Central memory CD8-positive, alpha-beta T cell (primary cell): ENCODE measurements around the gene ITPR2.

Source experiments
- ATAC-seq: fragments of 150-1000 bp; cut with Tn5 transposase; replicated peaks from 2 replicates; pipeline ENCODE4 v1.10.0; 2022; ENCODE audit warnings: mild to moderate bottlenecking, moderate FRiP score, moderate number of reproducible peaks; ENCODE audit not compliant: poor library complexity, severe bottlenecking; ENCODE audit errors: extremely low read depth
- DNase-seq, 2 donors: peaks; one replicate each; pipeline ENCODE4 v3.0.0; 2021; ENCODE audit warnings: low spot score in 2 of 2
- H3K27ac Mint-ChIP-seq: one replicate; pipeline ENCODE4 v1.8.0; 2022; ENCODE audit warnings: low read depth, mild to moderate bottlenecking, moderate library complexity, mixed read lengths
- H3K27me3 Mint-ChIP-seq: one replicate; pipeline ENCODE4 v1.8.0; 2022; ENCODE audit warnings: mixed read lengths
- H3K36me3 Mint-ChIP-seq: one replicate; pipeline ENCODE4 v1.8.0; 2022; ENCODE audit warnings: mild to moderate bottlenecking, moderate library complexity, mixed read lengths; ENCODE audit not compliant: insufficient read depth
- H3K4me1 Mint-ChIP-seq: one replicate; pipeline ENCODE4 v1.8.0; 2022; ENCODE audit warnings: mixed read lengths
- H3K4me3 Mint-ChIP-seq: one replicate; pipeline ENCODE4 v1.8.0; 2022; ENCODE audit warnings: mild to moderate bottlenecking, moderate library complexity, mixed read lengths
- H3K9me3 Mint-ChIP-seq: one replicate; pipeline ENCODE4 v1.8.0; 2022; ENCODE audit warnings: mixed read lengths

ITPR2 gene

GRCh38 chr12:26828280-26829073 lies 4.5 kb downstream of the ITPR2 start:
- DNase-seq (no peak), ATAC-seq (no peak)
- Mint-ChIP-seq H3K27ac (no peak overlapping the region), H3K9me3 (no peaks in the 10 kb centered on the region), H3K27me3 (no peaks in the 10 kb centered on the region), H3K36me3 (peaks cover 14% of the 10 kb centered on the region), H3K4me3 (no peak overlapping the region), H3K4me1 (peaks cover 59% of the 10 kb centered on the region)

GRCh38 chr12:26826437-26826836 lies 6.6 kb downstream of the ITPR2 start:
- peaks cover 2% of the 10 kb centered on the region for H3K36me3 Mint-ChIP-seq
- no peaks in the 10 kb centered on the region for H3K27me3 Mint-ChIP-seq
- ATAC-seq: no peak
- H3K9me3 Mint-ChIP-seq: no peaks in the 10 kb centered on the region
- no peak overlapping the region for H3K27ac Mint-ChIP-seq
- H3K4me3 Mint-ChIP-seq: no peak overlapping the region
- H3K4me1 Mint-ChIP-seq: peaks cover 57% of the 10 kb centered on the region
- no peak for DNase-seq

GRCh38 chr12:26825459-26826016 lies 7.5 kb downstream of the ITPR2 start:
- H3K36me3 Mint-ChIP-seq: peaks cover 2% of the 10 kb centered on the region
- H3K4me1 Mint-ChIP-seq: peaks cover 49% of the 10 kb centered on the region
- no peak for DNase-seq
- H3K9me3 Mint-ChIP-seq: no peaks in the 10 kb centered on the region
- no peaks in the 10 kb centered on the region for H3K27me3 Mint-ChIP-seq
- H3K27ac Mint-ChIP-seq: no peak overlapping the region
- H3K4me3 Mint-ChIP-seq: no peak overlapping the region
- no peak for ATAC-seq

GRCh38 chr12:26823390-26823789 lies 9.6 kb downstream of the ITPR2 start:
- no peak overlapping the region for H3K4me3 Mint-ChIP-seq
- H3K27ac Mint-ChIP-seq: no peak overlapping the region
- DNase-seq (no peak), ATAC-seq (no peak)
- no peaks in the 10 kb centered on the region for H3K9me3 Mint-ChIP-seq
- H3K27me3 Mint-ChIP-seq: no peaks in the 10 kb centered on the region
- peaks cover 2% of the 10 kb centered on the region for H3K36me3 Mint-ChIP-seq
- peaks cover 32% of the 10 kb centered on the region for H3K4me1 Mint-ChIP-seq

- no peak for DNase-seq
- Mint-ChIP-seq H3K27me3 (no peaks in the 10 kb centered on the region), H3K36me3 (peaks cover under 1% of the 10 kb centered on the region), H3K4me3 (no peak overlapping the region), H3K4me1 (peaks cover 29% of the 10 kb centered on the region), H3K27ac (no peak overlapping the region), H3K9me3 (no peaks in the 10 kb centered on the region)
- ATAC-seq: no peak
Measured at GRCh38 chr12:26822026-26822425, 11.0 kb downstream of the ITPR2 start.

- no peaks in the 10 kb centered on the region for H3K27me3 Mint-ChIP-seq
- no peak for DNase-seq
Measured at GRCh38 chr12:26821212-26821701, 11.7 kb downstream of the ITPR2 start.

GRCh38 chr12:26818636-26819035 lies 14.4 kb downstream of the ITPR2 start:
- no peak for DNase-seq
- Mint-ChIP-seq H3K27me3 (no peaks in the 10 kb centered on the region), H3K36me3 (peaks cover 3% of the 10 kb centered on the region), H3K4me1 (peaks cover 18% of the 10 kb centered on the region), H3K9me3 (no peaks in the 10 kb centered on the region), H3K27ac (no peak overlapping the region), H3K4me3 (no peak overlapping the region)
- ATAC-seq: no peak

More at GRCh38 chr12:26821212-26821701, 11.7 kb downstream of the ITPR2 start:
- Mint-ChIP-seq H3K9me3 (no peaks in the 10 kb centered on the region), H3K27ac (no peak overlapping the region), H3K36me3 (peaks cover 3% of the 10 kb centered on the region), H3K4me3 (no peak overlapping the region), H3K4me1 (peaks cover 29% of the 10 kb centered on the region)
- ATAC-seq: no peak

- no peaks in the 10 kb centered on the region for H3K9me3 Mint-ChIP-seq
- ATAC-seq (no peak), DNase-seq (no peak)
- H3K4me1 Mint-ChIP-seq: peaks cover 14% of the 10 kb centered on the region
- no peak overlapping the region for H3K27ac Mint-ChIP-seq
- no peak overlapping the region for H3K4me3 Mint-ChIP-seq
- H3K27me3 Mint-ChIP-seq: no peaks in the 10 kb centered on the region
- peaks cover 3% of the 10 kb centered on the region for H3K36me3 Mint-ChIP-seq
Measured at GRCh38 chr12:26818201-26818600, 14.8 kb downstream of the ITPR2 start.

- peaks cover 6% of the 10 kb centered on the region for H3K36me3 Mint-ChIP-seq
- H3K27me3 Mint-ChIP-seq: no peaks in the 10 kb centered on the region
- ATAC-seq: no peak
- H3K9me3 Mint-ChIP-seq: no peaks in the 10 kb centered on the region
- DNase-seq: no peak
- no peak overlapping the region for H3K4me3 Mint-ChIP-seq
- peaks cover 11% of the 10 kb centered on the region for H3K4me1 Mint-ChIP-seq
- no peak overlapping the region for H3K27ac Mint-ChIP-seq
Measured at GRCh38 chr12:26817183-26817591, 15.8 kb downstream of the ITPR2 start.

- Mint-ChIP-seq H3K27ac (no peak overlapping the region), H3K36me3 (peaks cover 7% of the 10 kb centered on the region), H3K27me3 (no peaks in the 10 kb centered on the region), H3K4me1 (peaks cover 11% of the 10 kb centered on the region), H3K9me3 (no peaks in the 10 kb centered on the region), H3K4me3 (no peak overlapping the region)
- DNase-seq (no peak), ATAC-seq (no peak)
Measured at GRCh38 chr12:26813812-26814211, 19.2 kb downstream of the ITPR2 start.

GRCh38 chr12:26810330-26810729 lies 22.7 kb downstream of the ITPR2 start:
- Mint-ChIP-seq H3K9me3 (no peaks in the 10 kb centered on the region), H3K27ac (no peak overlapping the region), H3K4me1 (peaks cover 6% of the 10 kb centered on the region), H3K4me3 (no peak overlapping the region), H3K36me3 (peaks cover 4% of the 10 kb centered on the region), H3K27me3 (no peaks in the 10 kb centered on the region)
- no peak for DNase-seq
- no peak for ATAC-seq

- no peak overlapping the region for H3K27ac Mint-ChIP-seq
- DNase-seq: no peak
- no peaks in the 10 kb centered on the region for H3K27me3 Mint-ChIP-seq
- peaks cover 4% of the 10 kb centered on the region for H3K36me3 Mint-ChIP-seq
- H3K4me1 Mint-ChIP-seq: peaks cover 7% of the 10 kb centered on the region
- no peaks in the 10 kb centered on the region for H3K9me3 Mint-ChIP-seq
- no peak for ATAC-seq
- H3K4me3 Mint-ChIP-seq: no peak overlapping the region
Measured at GRCh38 chr12:26809611-26810285, 23.2 kb downstream of the ITPR2 start.
